GM12801 (cell line): ENCODE data around the gene DLST.

Experiments
- CTCF ChIP-seq: IDR thresholded peaks from one replicate; pipeline ENCODE4 v1.5.1; 2011; ENCODE audit warnings: control low read depth; ENCODE audit not compliant: insufficient read length; ENCODE audit errors: extremely low read depth

DLST gene

GRCh38 chr14:74947353-74948227 is 65.9 kb downstream of the DLST start:
- TF ChIP-seq CTCF: no peak

GRCh38 chr14:74948228-74949175 is 66.8 kb downstream of the DLST start:
- no peak for TF ChIP-seq CTCF

- no peak for TF ChIP-seq CTCF
Measured at GRCh38 chr14:74949191-74949601, 67.5 kb downstream of the DLST start.

GRCh38 chr14:74949859-74950573 is 68.3 kb downstream of the DLST start:
- no peak for TF ChIP-seq CTCF

- TF ChIP-seq CTCF: no peak
Measured at GRCh38 chr14:74950795-74951442, 69.2 kb downstream of the DLST start.

- TF ChIP-seq CTCF: no peak
Measured at GRCh38 chr14:74951443-74952179, 69.9 kb downstream of the DLST start.
